ENCODE data around the gene KRTAP5-4. TPM values are rescaled to one million over a fixed set of nuclear protein-coding genes. Genes with fewer than 3 reads are reported as not detected.

The KRTAP5-4 gene
- total RNA-seq, 1 donor from 2014 or later = not detected

DNA sequence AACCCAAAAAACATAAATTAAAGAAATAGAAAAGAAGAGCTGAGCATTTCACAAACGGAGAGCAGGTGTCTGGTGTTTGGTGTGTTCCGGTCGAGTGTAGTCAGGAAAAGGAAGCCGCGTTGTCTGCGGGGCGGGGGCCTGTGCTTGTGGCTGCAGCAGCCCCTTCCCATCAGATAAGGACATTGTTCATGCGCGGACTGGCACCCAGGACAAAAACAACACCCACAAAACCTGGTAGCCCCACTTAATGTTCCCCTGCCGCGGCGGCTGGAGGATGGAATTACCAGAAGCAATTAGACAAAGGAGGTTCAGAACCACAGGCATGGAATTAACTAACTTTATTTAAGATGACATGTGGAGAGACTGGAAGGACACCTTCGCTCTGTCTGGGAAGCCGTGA is 37.6 kb upstream of the KRTAP5-4 start:
- peaks cover 6% of the 10 kb centered on the region for H3K27me3 Mint-ChIP-seq (ENCODE audit: low read depth)
- DNase-seq (ENCODE audit: low read depth, low spot score) = no peak
- no peaks in the 10 kb centered on the region for H3K9me3 Mint-ChIP-seq
- TF ChIP-seq, protein P1, sequence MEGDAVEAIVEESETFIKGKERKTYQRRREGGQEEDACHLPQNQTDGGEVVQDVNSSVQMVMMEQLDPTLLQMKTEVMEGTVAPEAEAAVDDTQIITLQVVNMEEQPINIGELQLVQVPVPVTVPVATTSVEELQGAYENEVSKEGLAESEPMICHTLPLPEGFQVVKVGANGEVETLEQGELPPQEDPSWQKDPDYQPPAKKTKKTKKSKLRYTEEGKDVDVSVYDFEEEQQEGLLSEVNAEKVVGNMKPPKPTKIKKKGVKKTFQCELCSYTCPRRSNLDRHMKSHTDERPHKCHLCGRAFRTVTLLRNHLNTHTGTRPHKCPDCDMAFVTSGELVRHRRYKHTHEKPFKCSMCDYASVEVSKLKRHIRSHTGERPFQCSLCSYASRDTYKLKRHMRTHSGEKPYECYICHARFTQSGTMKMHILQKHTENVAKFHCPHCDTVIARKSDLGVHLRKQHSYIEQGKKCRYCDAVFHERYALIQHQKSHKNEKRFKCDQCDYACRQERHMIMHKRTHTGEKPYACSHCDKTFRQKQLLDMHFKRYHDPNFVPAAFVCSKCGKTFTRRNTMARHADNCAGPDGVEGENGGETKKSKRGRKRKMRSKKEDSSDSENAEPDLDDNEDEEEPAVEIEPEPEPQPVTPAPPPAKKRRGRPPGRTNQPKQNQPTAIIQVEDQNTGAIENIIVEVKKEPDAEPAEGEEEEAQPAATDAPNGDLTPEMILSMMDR (conservative IDR thresholded peaks at IDR 0.05) = no peak
- no peaks in the 10 kb centered on the region for H3K36me3 Mint-ChIP-seq (ENCODE audit: low read depth)
- no peak overlapping the region for H3K4me3 Mint-ChIP-seq
- no peak overlapping the region for H3K27ac Mint-ChIP-seq (ENCODE audit: unreplicated experiment)
- H3K4me1 Mint-ChIP-seq = no peaks in the 10 kb centered on the region

DNA sequence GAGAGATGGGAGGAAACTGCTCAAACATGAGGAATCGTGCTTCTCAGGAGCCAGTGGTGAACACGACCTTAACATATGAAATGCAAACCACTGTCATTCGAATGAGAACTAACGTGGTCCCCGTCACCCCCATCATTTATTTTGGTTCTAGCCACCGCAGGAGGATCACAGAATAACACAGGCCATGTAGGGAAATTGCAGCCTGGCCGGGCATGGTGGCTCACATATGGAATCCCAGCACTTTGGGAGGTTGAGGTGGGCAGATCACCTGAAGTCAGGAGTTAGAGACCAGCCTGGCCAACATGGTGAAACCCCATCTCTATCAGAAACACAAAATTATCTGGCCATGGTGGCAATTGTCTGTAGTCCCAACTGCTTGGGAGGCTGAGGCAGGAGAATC is 34.7 kb upstream of the KRTAP5-4 start:
- no peak overlapping the region for H3K27ac Mint-ChIP-seq (ENCODE audit: unreplicated experiment)
- H3K4me3 Mint-ChIP-seq = no peak overlapping the region
- DNase-seq (ENCODE audit: low read depth, low spot score) = no peak
- TF ChIP-seq, protein P1 (conservative IDR thresholded peaks at IDR 0.05) = no peak
- no peaks in the 10 kb centered on the region for H3K4me1 Mint-ChIP-seq
- peaks cover 6% of the 10 kb centered on the region for H3K27me3 Mint-ChIP-seq (ENCODE audit: low read depth)
- H3K9me3 Mint-ChIP-seq = no peaks in the 10 kb centered on the region
- H3K36me3 Mint-ChIP-seq (ENCODE audit: low read depth) = no peaks in the 10 kb centered on the region

DNA sequence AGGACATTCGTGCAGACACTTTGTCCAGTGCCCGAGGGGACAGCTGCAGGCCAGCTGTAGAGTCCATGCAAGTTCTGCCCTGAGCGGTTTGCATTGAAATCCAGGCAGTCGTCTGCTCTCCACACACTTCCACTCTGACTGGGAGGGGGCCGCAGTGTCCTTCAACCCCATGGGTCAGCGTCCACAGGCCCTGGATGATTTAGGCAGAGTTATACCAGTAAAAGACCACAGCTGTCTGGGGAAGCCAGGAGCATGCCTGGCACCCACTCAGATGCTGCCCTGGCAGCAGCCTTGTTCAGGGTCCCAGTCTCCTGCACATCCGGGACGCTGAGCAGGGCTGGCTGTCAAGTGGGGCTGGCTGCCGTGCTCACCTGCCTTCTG is 34.1 kb upstream of the KRTAP5-4 start:
- no peaks in the 10 kb centered on the region for H3K4me1 Mint-ChIP-seq
- peaks cover 6% of the 10 kb centered on the region for H3K27me3 Mint-ChIP-seq (ENCODE audit: low read depth)
- no peak overlapping the region for H3K27ac Mint-ChIP-seq (ENCODE audit: unreplicated experiment)
- H3K36me3 Mint-ChIP-seq (ENCODE audit: low read depth) = no peaks in the 10 kb centered on the region
- DNase-seq (ENCODE audit: low read depth, low spot score) = no peak
- no peak overlapping the region for H3K4me3 Mint-ChIP-seq
- TF ChIP-seq, protein P1 (conservative IDR thresholded peaks at IDR 0.05) = no peak
- no peaks in the 10 kb centered on the region for H3K9me3 Mint-ChIP-seq

DNA sequence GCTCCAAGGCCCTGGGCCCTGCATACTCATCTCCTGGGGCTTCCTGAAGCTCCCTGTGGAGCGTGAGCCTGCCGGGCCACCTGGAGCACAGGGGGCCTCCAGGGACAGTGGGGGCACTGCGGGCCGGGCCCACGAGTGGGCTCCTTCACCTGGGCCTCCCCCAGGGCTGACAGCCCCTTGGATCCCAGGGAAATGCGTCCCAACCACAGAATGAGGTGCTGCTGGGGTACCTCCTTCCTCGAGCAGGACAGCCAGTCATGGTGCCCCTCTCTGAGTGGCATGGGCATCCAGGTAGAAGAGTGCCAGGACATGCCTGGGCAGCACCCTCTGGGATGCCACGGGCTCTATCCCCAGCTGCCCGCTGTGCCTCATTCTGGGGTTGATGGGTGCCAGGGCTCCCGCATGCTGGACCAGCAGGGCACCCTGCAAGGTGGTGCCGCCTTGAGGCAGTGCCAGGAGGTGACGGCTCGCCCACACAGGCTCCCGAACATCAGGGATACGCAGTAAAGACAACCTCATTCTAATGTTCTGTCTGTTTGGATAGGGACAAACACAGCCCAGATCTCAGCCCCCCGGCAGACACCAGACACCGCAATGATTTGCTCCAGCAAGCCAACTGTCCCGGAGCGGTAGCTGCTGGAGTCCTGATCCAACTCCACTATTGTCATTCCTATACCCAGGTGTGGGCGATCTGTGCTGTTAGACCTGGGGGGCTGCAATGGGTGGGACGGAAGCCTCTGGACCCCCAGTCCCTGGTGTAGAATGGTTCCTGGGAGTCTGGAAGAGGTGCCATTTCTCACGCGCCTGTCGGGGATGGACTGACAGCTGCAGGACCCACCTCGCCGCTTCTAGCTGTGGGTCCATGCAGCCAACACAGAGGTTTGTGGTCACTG is 33.5 kb upstream of the KRTAP5-4 start:
- Mint-ChIP-seq H3K4me1 (no peaks in the 10 kb centered on the region), H3K27ac (ENCODE audit: unreplicated experiment) (no peak overlapping the region), H3K4me3 (no peak overlapping the region), H3K9me3 (no peaks in the 10 kb centered on the region), H3K27me3 (ENCODE audit: low read depth) (peaks cover 6% of the 10 kb centered on the region), H3K36me3 (ENCODE audit: low read depth) (no peaks in the 10 kb centered on the region)
- TF ChIP-seq, protein P1 (conservative IDR thresholded peaks at IDR 0.05) = no peak
- DNase-seq (ENCODE audit: low read depth, low spot score) = no peak

DNA sequence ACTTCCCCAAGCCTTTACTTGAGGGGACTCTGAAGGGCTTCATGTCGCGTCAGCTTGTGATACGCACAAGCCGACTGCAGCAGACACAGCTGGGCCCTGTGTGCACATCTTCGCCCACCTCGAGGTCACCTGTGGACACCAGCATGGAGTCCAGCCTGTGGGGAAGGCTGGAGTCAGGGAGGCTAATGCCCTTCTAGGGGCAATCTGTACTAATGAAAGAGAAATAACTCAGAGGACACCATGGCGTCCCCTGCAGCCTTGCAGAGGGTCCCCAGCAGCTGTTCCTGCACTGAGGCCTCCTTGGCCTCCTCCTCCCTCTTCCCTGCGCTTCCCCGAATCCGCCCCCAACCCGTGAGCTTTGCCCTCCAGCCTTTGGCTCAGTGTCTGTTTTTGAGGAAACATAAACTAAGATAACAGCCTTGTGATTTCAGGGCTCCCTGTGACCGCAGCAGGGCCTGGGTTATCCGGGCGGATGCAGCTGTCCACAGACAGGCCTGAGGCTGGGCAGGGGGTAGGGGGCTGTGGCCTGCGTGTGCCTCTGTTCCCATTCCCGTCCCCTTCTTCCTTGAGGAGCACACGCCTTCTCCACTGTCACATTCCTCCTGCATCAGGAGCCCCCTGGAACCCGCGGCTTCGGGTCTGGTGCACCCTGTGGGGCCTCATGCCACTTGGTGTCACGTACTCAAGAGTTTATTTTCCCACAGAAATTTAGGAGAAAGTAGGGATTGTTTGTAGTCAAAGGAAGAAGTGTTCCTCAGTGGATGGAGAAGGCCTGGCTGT is 32.6 kb upstream of the KRTAP5-4 start:
- H3K27me3 Mint-ChIP-seq (ENCODE audit: low read depth) = no peaks in the 10 kb centered on the region
- H3K4me1 Mint-ChIP-seq = no peaks in the 10 kb centered on the region
- no peaks in the 10 kb centered on the region for H3K36me3 Mint-ChIP-seq (ENCODE audit: low read depth)
- TF ChIP-seq, protein P1 (conservative IDR thresholded peaks at IDR 0.05) = no peak
- H3K9me3 Mint-ChIP-seq = no peaks in the 10 kb centered on the region
- no peak overlapping the region for H3K4me3 Mint-ChIP-seq
- no peak overlapping the region for H3K27ac Mint-ChIP-seq (ENCODE audit: unreplicated experiment)
- no peak for DNase-seq (ENCODE audit: low read depth, low spot score)

All from neural crest cell (in vitro differentiated cells).